Measurements from ENCODE around the gene RACK1.

Gene RACK1

GRCh38 chr5:181237729-181238385, 5.8 kb downstream of the RACK1 start:
- H2BK15ac ChIP-seq (ENCODE audit: low read depth, poor library complexity, severe bottlenecking): no peak overlapping the region
- H3K79me1 ChIP-seq (replicated peaks; ENCODE audit: low read length, poor library complexity, severe bottlenecking): no peaks in the 10 kb centered on the region
- WGBS: 96% methylated on average over 5 of the region's 5 CpGs
- no peak overlapping the region for H3K18ac ChIP-seq (ENCODE audit: low read depth in 1 of 2, low read length in 2 of 2)
- no peak overlapping the region for H2BK5ac ChIP-seq (ENCODE audit: low read depth, low read length, poor library complexity, severe bottlenecking)
- H3K27me3 ChIP-seq (ENCODE audit: control insufficient read depth in 1 of 2, insufficient read depth in 1 of 2, low read length in 2 of 2): no peaks in the 10 kb centered on the region
- peaks cover 87 to 96% of the 10 kb centered on the region in 2 experiments for H3K36me3 ChIP-seq (ENCODE audit: control insufficient read depth in 1 of 2, insufficient read depth in 2 of 2, low read depth in 1 of 2, low read length in 2 of 2)
- no peak overlapping the region for H2AK5ac ChIP-seq (ENCODE audit: low read length, severe bottlenecking)
- peak overlapping the region; percentile 53 for H3K9ac ChIP-seq (ENCODE audit: low read length)
- no peaks in the 10 kb centered on the region for H3K9me3 ChIP-seq (ENCODE audit: control insufficient read depth, low read length)
- H3K4me2 ChIP-seq (ENCODE audit: low read length, poor library complexity, severe bottlenecking): no peak overlapping the region
- no peak overlapping the region for H3K4me3 ChIP-seq (ENCODE audit: insufficient read depth in 1 of 2, low read depth in 1 of 2, low read length in 2 of 2)
- H3K14ac ChIP-seq (ENCODE audit: low read length in 2 of 2): no peak overlapping the region
- no peak overlapping the region for H4K91ac ChIP-seq (ENCODE audit: low read length)
- H3K4me1 ChIP-seq (ENCODE audit: control insufficient read depth, insufficient read depth, low read depth, low read length): peaks cover 18% of the 10 kb centered on the region
- H2AFZ ChIP-seq (ENCODE audit: low read depth, low read length): no peak overlapping the region
- no peak overlapping the region for H2BK12ac ChIP-seq (ENCODE audit: low read length in 2 of 2)
- no peak overlapping the region for H3K27ac ChIP-seq (ENCODE audit: low read length, poor library complexity, severe bottlenecking)
- H3K4ac ChIP-seq (ENCODE audit: low read depth in 1 of 2, low read length in 2 of 2): no peak overlapping the region
- no peak overlapping the region for H2BK120ac ChIP-seq (ENCODE audit: low read depth, low read length)
- H4K8ac ChIP-seq (ENCODE audit: low read length): no peak overlapping the region
- no peak for DNase-seq
- H3K23ac ChIP-seq (ENCODE audit: low read length in 2 of 2): no peak overlapping the region

- Histone ChIP-seq H3K27ac (ENCODE audit: low read length, poor library complexity, severe bottlenecking) (no peak overlapping the region), H3K79me1 (replicated peaks; ENCODE audit: low read length, poor library complexity, severe bottlenecking) (peaks cover 3% of the 10 kb centered on the region), H3K23ac (ENCODE audit: low read length in 2 of 2) (no peak overlapping the region), H2BK5ac (ENCODE audit: low read depth, low read length, poor library complexity, severe bottlenecking) (no peak overlapping the region), H3K9ac (ENCODE audit: low read length) (peak overlapping the region; percentile 53), H2BK12ac (ENCODE audit: low read length in 2 of 2) (no peak overlapping the region), H4K8ac (ENCODE audit: low read length) (no peak overlapping the region), H3K4me3 (ENCODE audit: insufficient read depth in 1 of 2, low read depth in 1 of 2, low read length in 2 of 2) (no peak overlapping the region), H3K18ac (ENCODE audit: low read depth in 1 of 2, low read length in 2 of 2) (no peak overlapping the region), H3K27me3 (ENCODE audit: control insufficient read depth in 1 of 2, insufficient read depth in 1 of 2, low read length in 2 of 2) (no peaks in the 10 kb centered on the region), H2AK5ac (ENCODE audit: low read length, severe bottlenecking) (no peak overlapping the region), H2AFZ (ENCODE audit: low read depth, low read length) (no peak overlapping the region), H4K91ac (ENCODE audit: low read length) (no peak overlapping the region), H3K4me1 (ENCODE audit: control insufficient read depth, insufficient read depth, low read depth, low read length) (peaks cover 18% of the 10 kb centered on the region), H2BK120ac (ENCODE audit: low read depth, low read length) (no peak overlapping the region), H3K9me3 (ENCODE audit: control insufficient read depth, low read length) (no peaks in the 10 kb centered on the region), H2BK15ac (ENCODE audit: low read depth, poor library complexity, severe bottlenecking) (no peak overlapping the region), H3K14ac (ENCODE audit: low read length in 2 of 2) (no peak overlapping the region), H3K4ac (ENCODE audit: low read depth in 1 of 2, low read length in 2 of 2) (no peak overlapping the region), H3K4me2 (ENCODE audit: low read length, poor library complexity, severe bottlenecking) (no peak overlapping the region), H3K36me3 (ENCODE audit: control insufficient read depth in 1 of 2, insufficient read depth in 2 of 2, low read depth in 1 of 2, low read length in 2 of 2) (peaks cover 90 to 97% of the 10 kb centered on the region in 2 experiments)
- 96% methylated on average over 10 of the region's 10 CpGs for WGBS
- no peak for DNase-seq
Observed at GRCh38 chr5:181236954-181237641, 6.6 kb downstream of the RACK1 start.

GRCh38 chr5:181236471-181236870, 7.2 kb downstream of the RACK1 start:
- H3K4me2 ChIP-seq (ENCODE audit: low read length, poor library complexity, severe bottlenecking): no peak overlapping the region
- WGBS: 96% methylated on average over 4 of the region's 6 CpGs
- H2BK12ac ChIP-seq (ENCODE audit: low read length in 2 of 2): no peak overlapping the region
- H3K79me1 ChIP-seq (replicated peaks; ENCODE audit: low read length, poor library complexity, severe bottlenecking): peaks cover 7% of the 10 kb centered on the region
- H3K14ac ChIP-seq (ENCODE audit: low read length in 2 of 2): no peak overlapping the region
- no peak overlapping the region for H3K23ac ChIP-seq (ENCODE audit: low read length in 2 of 2)
- H2BK5ac ChIP-seq (ENCODE audit: low read depth, low read length, poor library complexity, severe bottlenecking): no peak overlapping the region
- peak overlapping the region; percentile 12 for H3K9ac ChIP-seq (ENCODE audit: low read length)
- H2BK15ac ChIP-seq (ENCODE audit: low read depth, poor library complexity, severe bottlenecking): no peak overlapping the region
- H3K4ac ChIP-seq (ENCODE audit: low read depth in 1 of 2, low read length in 2 of 2): no peak overlapping the region
- H3K4me3 ChIP-seq (ENCODE audit: insufficient read depth in 1 of 2, low read depth in 1 of 2, low read length in 2 of 2): no peak overlapping the region
- H4K8ac ChIP-seq (ENCODE audit: low read length): no peak overlapping the region
- H3K9me3 ChIP-seq (ENCODE audit: control insufficient read depth, low read length): no peaks in the 10 kb centered on the region
- no peak for DNase-seq
- no peak overlapping the region for H3K27ac ChIP-seq (ENCODE audit: low read length, poor library complexity, severe bottlenecking)
- H3K27me3 ChIP-seq (ENCODE audit: control insufficient read depth in 1 of 2, insufficient read depth in 1 of 2, low read length in 2 of 2): no peaks in the 10 kb centered on the region
- no peak overlapping the region for H2AFZ ChIP-seq (ENCODE audit: low read depth, low read length)
- no peak overlapping the region for H2BK120ac ChIP-seq (ENCODE audit: low read depth, low read length)
- no peak overlapping the region for H2AK5ac ChIP-seq (ENCODE audit: low read length, severe bottlenecking)
- no peak overlapping the region for H4K91ac ChIP-seq (ENCODE audit: low read length)
- H3K4me1 ChIP-seq (ENCODE audit: control insufficient read depth, insufficient read depth, low read depth, low read length): peaks cover 12% of the 10 kb centered on the region
- H3K36me3 ChIP-seq (ENCODE audit: control insufficient read depth in 1 of 2, insufficient read depth in 2 of 2, low read depth in 1 of 2, low read length in 2 of 2): peaks cover 87 to 97% of the 10 kb centered on the region in 2 experiments
- H3K18ac ChIP-seq (ENCODE audit: low read depth in 1 of 2, low read length in 2 of 2): no peak overlapping the region

- WGBS: 97% methylated on average over 4 of the region's 5 CpGs
Observed at GRCh38 chr5:181235689-181236366, 7.9 kb downstream of the RACK1 start.

More at GRCh38 chr5:181235689-181236366, 7.9 kb downstream of the RACK1 start:
- no peaks in the 10 kb centered on the region for H3K9me3 ChIP-seq (ENCODE audit: control insufficient read depth, low read length)
- no peak overlapping the region for H3K4ac ChIP-seq (ENCODE audit: low read depth in 1 of 2, low read length in 2 of 2)
- H2AK5ac ChIP-seq (ENCODE audit: low read length, severe bottlenecking): no peak overlapping the region
- H4K91ac ChIP-seq (ENCODE audit: low read length): no peak overlapping the region
- no peak overlapping the region for H3K14ac ChIP-seq (ENCODE audit: low read length in 2 of 2)
- no peak overlapping the region for H3K27ac ChIP-seq (ENCODE audit: low read length, poor library complexity, severe bottlenecking)
- H3K4me1 ChIP-seq (ENCODE audit: control insufficient read depth, insufficient read depth, low read depth, low read length): peaks cover 9% of the 10 kb centered on the region
- H2BK120ac ChIP-seq (ENCODE audit: low read depth, low read length): no peak overlapping the region
- H3K18ac ChIP-seq (ENCODE audit: low read depth in 1 of 2, low read length in 2 of 2): no peak overlapping the region
- no peak overlapping the region for H3K4me2 ChIP-seq (ENCODE audit: low read length, poor library complexity, severe bottlenecking)
- H2BK5ac ChIP-seq (ENCODE audit: low read depth, low read length, poor library complexity, severe bottlenecking): no peak overlapping the region
- H3K27me3 ChIP-seq (ENCODE audit: control insufficient read depth in 1 of 2, insufficient read depth in 1 of 2, low read length in 2 of 2): no peaks in the 10 kb centered on the region
- no peak overlapping the region for H4K8ac ChIP-seq (ENCODE audit: low read length)
- H2BK12ac ChIP-seq (ENCODE audit: low read length in 2 of 2): no peak overlapping the region
- peaks cover 11% of the 10 kb centered on the region for H3K79me1 ChIP-seq (replicated peaks; ENCODE audit: low read length, poor library complexity, severe bottlenecking)
- no peak overlapping the region for H3K9ac ChIP-seq (ENCODE audit: low read length)
- peaks cover 87 to 97% of the 10 kb centered on the region in 2 experiments for H3K36me3 ChIP-seq (ENCODE audit: control insufficient read depth in 1 of 2, insufficient read depth in 2 of 2, low read depth in 1 of 2, low read length in 2 of 2)
- H3K4me3 ChIP-seq (ENCODE audit: insufficient read depth in 1 of 2, low read depth in 1 of 2, low read length in 2 of 2): no peak overlapping the region
- no peak overlapping the region for H2AFZ ChIP-seq (ENCODE audit: low read depth, low read length)
- no peak overlapping the region for H3K23ac ChIP-seq (ENCODE audit: low read length in 2 of 2)
- no peak for DNase-seq
- H2BK15ac ChIP-seq (ENCODE audit: low read depth, poor library complexity, severe bottlenecking): no peak overlapping the region

All from mesenchymal stem cell (in vitro differentiated cells and primary cell).